HFF-Myc (cell line): ENCODE data around the gene TDRD7.

Experiments used
- DNase-seq: peaks from one replicate; pipeline ENCODE4 v3.0.0-alpha.2; 2011; ENCODE audit warnings: low read depth; ENCODE audit errors: extremely low read depth
- H3K4me3 ChIP-seq: replicated peaks from 2 replicates; pipeline ENCODE4 v1.5.1; 2011; ENCODE audit warnings: low read depth, mild to moderate bottlenecking, control low read depth, low read length
- TF ChIP-seq, protein P1 (sequence below): IDR thresholded peaks from 2 replicates; pipeline ENCODE4 v1.5.1; 2012; ENCODE audit warnings: mild to moderate bottlenecking, low read depth, low read length, control low read depth; ENCODE audit errors: missing control alignments

Gene TDRD7

GRCh38 chr9:97418880-97419279, 7.0 kb downstream of the TDRD7 start:
- H3K4me3 ChIP-seq = no peak overlapping the region
- TF ChIP-seq, protein P1, sequence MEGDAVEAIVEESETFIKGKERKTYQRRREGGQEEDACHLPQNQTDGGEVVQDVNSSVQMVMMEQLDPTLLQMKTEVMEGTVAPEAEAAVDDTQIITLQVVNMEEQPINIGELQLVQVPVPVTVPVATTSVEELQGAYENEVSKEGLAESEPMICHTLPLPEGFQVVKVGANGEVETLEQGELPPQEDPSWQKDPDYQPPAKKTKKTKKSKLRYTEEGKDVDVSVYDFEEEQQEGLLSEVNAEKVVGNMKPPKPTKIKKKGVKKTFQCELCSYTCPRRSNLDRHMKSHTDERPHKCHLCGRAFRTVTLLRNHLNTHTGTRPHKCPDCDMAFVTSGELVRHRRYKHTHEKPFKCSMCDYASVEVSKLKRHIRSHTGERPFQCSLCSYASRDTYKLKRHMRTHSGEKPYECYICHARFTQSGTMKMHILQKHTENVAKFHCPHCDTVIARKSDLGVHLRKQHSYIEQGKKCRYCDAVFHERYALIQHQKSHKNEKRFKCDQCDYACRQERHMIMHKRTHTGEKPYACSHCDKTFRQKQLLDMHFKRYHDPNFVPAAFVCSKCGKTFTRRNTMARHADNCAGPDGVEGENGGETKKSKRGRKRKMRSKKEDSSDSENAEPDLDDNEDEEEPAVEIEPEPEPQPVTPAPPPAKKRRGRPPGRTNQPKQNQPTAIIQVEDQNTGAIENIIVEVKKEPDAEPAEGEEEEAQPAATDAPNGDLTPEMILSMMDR = no peak
- DNase-seq = no peak

DNA sequence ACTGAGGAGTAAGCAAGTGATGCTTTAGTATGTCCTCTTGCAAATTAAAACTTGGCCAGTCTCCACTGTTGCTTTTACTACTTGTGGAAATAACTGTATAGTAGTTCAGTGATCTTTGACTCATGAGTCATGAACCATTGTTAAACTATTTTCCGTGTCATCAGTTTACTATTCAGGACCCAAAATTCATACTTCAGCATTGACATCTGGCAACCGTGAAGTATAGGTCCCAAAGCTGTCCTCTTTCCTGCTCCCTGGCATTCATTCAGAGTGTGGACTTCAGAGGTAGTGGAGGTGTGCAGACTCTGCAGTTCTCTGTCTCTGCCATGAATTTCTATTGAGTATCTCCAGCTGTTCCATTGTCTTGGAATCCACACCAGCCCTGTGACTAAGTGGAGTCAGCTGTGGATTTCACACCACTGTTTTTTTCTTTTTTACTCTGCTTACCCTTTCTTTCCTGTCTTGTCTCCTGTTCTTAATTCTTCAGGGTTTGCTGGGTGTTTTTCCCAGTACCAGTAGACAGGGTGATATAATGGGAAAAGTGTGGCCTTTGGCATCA, 7.5 kb downstream of the TDRD7 start:
- peak; percentile 39 for DNase-seq
- H3K4me3 ChIP-seq = no peak overlapping the region
- TF ChIP-seq, protein P1 = no peak

DNA sequence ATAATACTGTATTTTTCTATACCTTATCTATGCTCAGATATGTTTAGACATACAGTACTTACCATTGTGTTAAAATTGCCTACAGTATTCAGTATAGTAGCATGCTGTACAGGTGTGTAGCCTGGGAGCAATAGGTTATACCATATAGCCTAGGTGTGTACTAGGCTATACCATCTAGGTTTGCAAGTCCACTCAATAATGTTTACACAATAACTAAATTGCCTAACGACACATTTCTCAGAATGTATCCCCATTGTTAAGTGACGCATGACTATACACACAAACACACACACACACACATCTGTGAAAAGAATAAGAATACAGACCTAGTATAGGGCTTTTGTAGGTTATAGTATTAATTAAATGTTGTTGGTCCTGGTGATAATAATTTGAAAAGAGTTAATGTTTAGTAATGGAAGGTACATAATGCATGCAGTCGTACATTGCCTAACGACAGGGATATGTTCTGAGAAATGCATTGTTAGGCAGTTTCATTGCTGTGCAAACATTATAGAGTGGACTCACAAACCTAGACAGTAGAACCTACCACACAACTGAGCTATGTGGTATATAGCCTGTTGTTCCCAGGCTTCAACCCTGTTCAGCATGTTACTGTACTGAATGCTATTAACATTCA, 13.6 kb downstream of the TDRD7 start:
- TF ChIP-seq, protein P1 = no peak
- no peak for DNase-seq

DNA sequence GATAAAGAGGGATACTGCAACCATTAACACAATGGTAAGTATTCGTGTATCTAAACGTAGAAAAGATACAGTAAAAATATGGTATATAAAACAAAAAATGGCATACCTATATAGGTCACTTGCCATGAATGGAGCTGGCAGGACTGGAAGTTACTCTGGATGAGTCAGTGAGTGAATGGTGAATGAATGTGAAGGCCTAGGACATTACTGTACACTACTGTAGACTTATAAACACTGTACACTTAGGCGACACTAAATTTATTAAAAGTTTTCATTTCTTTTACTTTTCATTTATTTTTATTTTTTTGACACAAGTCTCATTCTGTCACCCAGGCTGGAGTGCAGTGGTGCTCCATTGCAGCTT, 14.1 kb downstream of the TDRD7 start:
- TF ChIP-seq, protein P1 = no peak
- no peak for DNase-seq
- H3K4me3 ChIP-seq = no peak overlapping the region

More for the DNA sequence above, 13.6 kb downstream of the TDRD7 start:
- no peak overlapping the region for H3K4me3 ChIP-seq

DNA sequence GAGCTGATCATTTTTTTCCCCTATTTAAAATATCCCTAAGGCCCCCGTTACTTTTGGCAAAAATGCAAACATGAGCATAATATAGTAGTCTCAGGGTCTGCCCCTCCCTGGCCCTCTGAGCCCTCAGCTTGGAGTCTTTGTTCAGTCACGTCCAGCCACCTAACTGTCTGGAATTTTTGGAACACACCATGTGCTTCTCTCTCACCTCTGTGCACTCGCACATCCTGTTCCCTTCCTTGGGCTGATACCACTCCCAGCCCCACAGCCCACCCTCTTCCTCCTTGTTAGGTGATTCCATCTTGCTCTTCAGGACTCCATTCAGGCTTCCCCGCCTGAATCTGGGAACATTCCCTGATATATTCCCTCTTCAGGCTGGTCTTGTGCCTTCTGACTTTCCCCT, 16.0 kb downstream of the TDRD7 start:
- TF ChIP-seq, protein P1 = no peak

DNA sequence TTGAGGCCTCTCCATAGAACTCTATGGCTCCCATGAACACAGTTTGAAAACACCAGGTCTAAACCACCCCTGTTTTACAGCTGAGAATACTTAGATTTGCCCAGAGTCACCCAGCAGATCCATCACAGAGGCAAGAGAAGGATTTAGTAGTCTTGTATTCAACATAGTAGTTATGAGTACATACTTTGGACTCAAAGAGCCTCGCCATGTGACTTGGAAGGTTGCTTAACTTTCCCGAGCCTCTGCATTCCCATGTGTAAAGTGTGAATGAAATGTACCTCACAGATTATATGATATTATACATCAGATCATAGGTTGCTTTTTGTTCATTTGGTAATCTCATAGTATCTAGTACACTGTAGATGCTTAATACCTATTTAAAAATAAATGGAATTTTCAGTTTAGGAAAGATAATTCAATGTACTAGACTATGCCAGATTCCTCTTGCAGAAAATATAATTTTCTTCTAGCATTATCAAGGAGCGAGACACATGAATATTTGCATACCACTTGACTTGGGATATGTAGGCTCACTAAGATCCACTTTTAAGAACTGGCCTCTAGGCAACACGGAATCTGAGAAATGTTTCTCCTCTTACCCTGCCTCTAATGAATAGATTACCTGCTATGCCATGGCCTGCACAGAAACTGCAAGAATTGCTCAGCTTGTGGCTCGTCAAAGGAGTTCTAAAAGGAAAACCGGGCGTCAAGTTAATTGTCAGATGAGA, 18.6 kb downstream of the TDRD7 start:
- no peak overlapping the region for H3K4me3 ChIP-seq
- no peak for DNase-seq
- TF ChIP-seq, protein P1 = no peak

More for the DNA sequence above, 16.0 kb downstream of the TDRD7 start:
- DNase-seq = no peak
- H3K4me3 ChIP-seq = no peak overlapping the region

GRCh38 chr9:97431044-97431441, 19.1 kb downstream of the TDRD7 start:
- TF ChIP-seq, protein P1 = no peak
- no peak for DNase-seq
- H3K4me3 ChIP-seq = no peak overlapping the region
